Activated CD4-positive, alpha-beta T cell treated with anti-CD3 and anti-CD28 coated beads, Interleukin-2, amount 10 ng/mL, durations not matched to agents 7 days and 5 days (primary cell): ENCODE data around the gene HTR3A. TPM values are rescaled to one million over a fixed set of nuclear protein-coding genes. Genes with fewer than 3 reads are reported as not detected.

Source experiments
- CTCF ChIA-PET: fragments of 350-600 bp; sonication (Branson Sonifier 250); formaldehyde crosslinking; loops from one replicate; lab custom pipeline; 2021; ENCODE audit warnings: antibody characterized with exemption; lab: Charles Lee
- POLR2A ChIA-PET: fragments of 350-600 bp; sonication (Branson Sonifier 250); formaldehyde crosslinking; loops from one replicate; lab custom pipeline; 2021; ENCODE audit warnings: antibody characterized with exemption; lab: Charles Lee
- DNase-seq: peaks from one replicate; pipeline ENCODE4 v3.0.0-alpha.2; 2020
- H3K27ac Mint-ChIP-seq: one replicate; pipeline ENCODE4 v1.8.0; 2021; ENCODE audit warnings: mild to moderate bottlenecking, moderate library complexity, mixed read lengths
- H3K27me3 Mint-ChIP-seq: one replicate; pipeline ENCODE4 v1.8.0; 2021; ENCODE audit warnings: mixed read lengths
- H3K36me3 Mint-ChIP-seq: one replicate; pipeline ENCODE4 v1.8.0; 2021; ENCODE audit warnings: low read depth, mixed read lengths
- H3K4me1 Mint-ChIP-seq: one replicate; pipeline ENCODE4 v1.8.0; 2021; ENCODE audit warnings: mixed read lengths
- H3K4me3 Mint-ChIP-seq: one replicate; pipeline ENCODE4 v1.8.0; 2021; ENCODE audit warnings: mild to moderate bottlenecking, moderate library complexity, mixed read lengths
- H3K9me3 Mint-ChIP-seq: one replicate; pipeline ENCODE4 v1.8.0; 2021; ENCODE audit warnings: mixed read lengths
- total RNA-seq, 2 experiments: library from RNA; stranded (reverse); gene quantifications; one replicate each; pipeline ENCODE4 v1.2.3, GENCODE V29; 2021

HTR3A gene
- total RNA-seq, 2 experiments from 2014 or later, result not detected

- no peak for DNase-seq
- H3K4me3 Mint-ChIP-seq, result no peak overlapping the region
- H3K4me1 Mint-ChIP-seq, result no peaks in the 10 kb centered on the region
- CTCF ChIA-PET, result no interaction called here
- POLR2A ChIA-PET, result no interaction called here
- no peaks in the 10 kb centered on the region for H3K36me3 Mint-ChIP-seq
- no peak overlapping the region for H3K27ac Mint-ChIP-seq
- no peaks in the 10 kb centered on the region for H3K9me3 Mint-ChIP-seq
- H3K27me3 Mint-ChIP-seq, result peaks cover 4% of the 10 kb centered on the region
These were observed 11.0 kb downstream of the HTR3A start for GRCh38 chr11:113985906-113986305.

GRCh38 chr11:113986351-113987140 is 11.6 kb downstream of the HTR3A start:
- no peak for DNase-seq
- Mint-ChIP-seq H3K4me3 (no peak overlapping the region), H3K27me3 (peaks cover 4% of the 10 kb centered on the region), H3K4me1 (no peaks in the 10 kb centered on the region), H3K36me3 (no peaks in the 10 kb centered on the region), H3K27ac (no peak overlapping the region), H3K9me3 (no peaks in the 10 kb centered on the region)
- POLR2A ChIA-PET, result no interaction called here
- CTCF ChIA-PET, result no interaction called here

- Mint-ChIP-seq H3K36me3 (no peaks in the 10 kb centered on the region), H3K27me3 (peaks cover 10% of the 10 kb centered on the region)
- CTCF ChIA-PET, result interaction anchor here (0.6 kb wide), 1 partner anchor 13 kb away, joined by 3 read pairs; no protein-coding TSS in a partner anchor
These were observed 14.5 kb downstream of the HTR3A start for GRCh38 chr11:113989381-113989780.

DNA sequence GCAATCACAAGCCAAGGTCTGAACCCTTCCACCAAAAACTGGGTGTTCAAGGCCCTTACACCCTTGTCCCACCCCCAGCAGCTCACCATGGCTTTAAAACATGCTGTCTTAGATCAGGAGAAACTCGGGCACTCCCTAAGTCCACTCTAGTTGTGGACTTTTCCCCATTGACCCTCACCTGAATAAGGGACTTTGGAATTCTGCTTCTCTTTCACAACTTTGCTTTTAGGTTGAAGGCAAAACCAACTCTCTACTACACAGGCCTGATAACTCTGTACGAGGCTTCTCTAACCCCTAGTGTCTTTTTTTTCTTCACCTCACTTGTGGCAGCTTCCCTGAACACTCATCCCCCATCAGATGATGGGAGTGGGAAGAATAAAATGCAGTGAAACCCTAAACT is 15.0 kb downstream of the HTR3A start:
- no peak overlapping the region for H3K27ac Mint-ChIP-seq
- H3K4me1 Mint-ChIP-seq, result peaks cover 5% of the 10 kb centered on the region
- DNase-seq, result no peak
- no peaks in the 10 kb centered on the region for H3K36me3 Mint-ChIP-seq
- H3K27me3 Mint-ChIP-seq, result peaks cover 9% of the 10 kb centered on the region
- ChIA-PET POLR2A (no interaction called here), CTCF (interaction anchor here (0.6 kb wide), 1 partner anchor 13 kb away, joined by 3 read pairs; no protein-coding TSS in a partner anchor)
- no peak overlapping the region for H3K4me3 Mint-ChIP-seq
- H3K9me3 Mint-ChIP-seq, result no peaks in the 10 kb centered on the region

More at GRCh38 chr11:113989381-113989780, 14.5 kb downstream of the HTR3A start:
- no peak for DNase-seq
- Mint-ChIP-seq H3K4me1 (no peaks in the 10 kb centered on the region), H3K9me3 (no peaks in the 10 kb centered on the region), H3K27ac (no peak overlapping the region), H3K4me3 (no peak overlapping the region)
- POLR2A ChIA-PET, result no interaction called here

GRCh38 chr11:113991170-113991569 is 16.3 kb downstream of the HTR3A start:
- peaks cover 8% of the 10 kb centered on the region for H3K4me1 Mint-ChIP-seq
- no peak overlapping the region for H3K4me3 Mint-ChIP-seq
- no peaks in the 10 kb centered on the region for H3K9me3 Mint-ChIP-seq
- DNase-seq, result peak; percentile 37
- no peak overlapping the region for H3K27ac Mint-ChIP-seq
- H3K27me3 Mint-ChIP-seq, result peaks cover 6% of the 10 kb centered on the region
- POLR2A ChIA-PET, result no interaction called here
- H3K36me3 Mint-ChIP-seq, result no peaks in the 10 kb centered on the region
- CTCF ChIA-PET, result interaction anchor here (0.7 to 1.2 kb wide), 2 partner anchors 95 to 272 kb away, joined by 3 read pairs; no protein-coding TSS in a partner anchor

DNA sequence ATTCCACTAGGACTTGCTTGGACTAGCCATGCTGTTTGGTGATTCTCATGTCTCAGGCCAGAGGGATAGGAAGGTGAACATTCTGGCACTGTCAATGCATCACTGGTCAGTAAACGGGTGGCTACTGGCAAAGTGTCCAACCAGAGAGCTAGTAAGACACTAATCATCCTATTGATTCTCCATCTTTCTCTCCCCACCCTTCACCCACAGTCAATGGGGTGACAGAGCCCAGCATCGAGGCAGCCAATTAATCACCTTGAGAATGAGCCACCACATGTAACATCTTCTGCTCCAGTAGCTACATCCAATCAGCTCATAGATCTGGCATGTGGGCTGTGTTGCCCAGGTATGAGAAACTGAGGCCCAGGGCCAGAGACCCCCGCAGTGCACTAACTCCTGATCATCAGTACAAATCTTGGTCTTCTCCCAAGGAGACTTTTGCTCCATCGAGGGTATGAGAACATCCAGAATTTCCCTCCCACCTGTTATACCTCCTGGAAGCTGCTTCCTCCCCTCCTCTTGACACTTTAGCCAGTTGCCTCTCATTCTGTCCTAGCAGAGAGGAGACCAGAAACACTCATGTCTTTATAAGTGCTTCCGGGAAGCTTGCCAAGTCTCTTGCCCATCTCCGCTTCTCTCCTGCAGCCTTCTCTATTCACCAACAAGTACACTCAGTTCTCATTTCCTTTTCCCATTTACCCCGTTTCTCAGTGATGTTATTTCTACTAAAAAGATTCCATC is 17.0 kb downstream of the HTR3A start:
- no peaks in the 10 kb centered on the region for H3K36me3 Mint-ChIP-seq
- DNase-seq, result no peak
- H3K9me3 Mint-ChIP-seq, result no peaks in the 10 kb centered on the region
- CTCF ChIA-PET, result interaction anchor here (1.2 to 3.6 kb wide), 2 partner anchors 19 to 271 kb away, joined by 3 to 10 read pairs; no protein-coding TSS in a partner anchor
- peaks cover 8% of the 10 kb centered on the region for H3K4me1 Mint-ChIP-seq
- no peak overlapping the region for H3K27ac Mint-ChIP-seq
- peaks cover 6% of the 10 kb centered on the region for H3K27me3 Mint-ChIP-seq
- POLR2A ChIA-PET, result no interaction called here
- no peak overlapping the region for H3K4me3 Mint-ChIP-seq

DNA sequence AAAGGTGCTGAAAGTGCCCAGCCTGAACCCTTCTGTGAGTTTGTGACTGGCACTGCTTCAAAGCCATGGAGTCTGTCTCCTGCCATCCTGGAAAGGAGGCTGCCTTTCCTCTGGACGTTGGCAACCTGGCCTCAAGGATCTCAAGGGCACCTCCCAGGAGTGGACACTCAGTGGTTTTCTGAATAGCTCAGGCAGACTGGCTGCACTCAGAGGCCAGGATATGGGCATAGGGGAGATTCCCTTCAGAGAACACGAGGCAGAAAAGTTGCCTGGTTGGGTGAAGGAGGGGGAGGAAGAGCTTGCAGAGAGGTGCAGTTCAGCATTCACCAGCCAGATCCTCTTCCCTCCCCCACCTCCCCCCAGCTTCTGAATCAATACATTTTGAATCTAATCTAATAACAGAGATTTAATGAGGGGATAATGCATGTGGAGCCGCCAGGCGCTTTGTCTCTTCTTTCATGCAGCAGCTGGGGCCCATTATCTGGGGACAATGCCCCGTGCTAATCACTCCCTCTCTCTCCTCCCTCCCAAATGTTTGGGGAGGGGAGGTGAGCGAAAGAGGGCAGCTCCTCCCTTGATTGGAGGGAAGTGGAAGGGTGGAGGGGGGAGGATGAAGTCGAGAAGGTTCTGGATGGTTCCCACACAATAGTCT is 17.7 kb downstream of the HTR3A start:
- DNase-seq, result no peak
- H3K9me3 Mint-ChIP-seq, result no peaks in the 10 kb centered on the region
- ChIA-PET CTCF (interaction anchor here (1.2 to 3.6 kb wide), 4 partner anchors 20 to 271 kb away, joined by 3 to 18 read pairs (median 8); no protein-coding TSS in a partner anchor), POLR2A (no interaction called here)
- no peak overlapping the region for H3K4me3 Mint-ChIP-seq
- H3K27ac Mint-ChIP-seq, result no peak overlapping the region
- H3K27me3 Mint-ChIP-seq, result peaks cover 10% of the 10 kb centered on the region
- no peaks in the 10 kb centered on the region for H3K36me3 Mint-ChIP-seq
- H3K4me1 Mint-ChIP-seq, result peaks cover 8% of the 10 kb centered on the region

DNA sequence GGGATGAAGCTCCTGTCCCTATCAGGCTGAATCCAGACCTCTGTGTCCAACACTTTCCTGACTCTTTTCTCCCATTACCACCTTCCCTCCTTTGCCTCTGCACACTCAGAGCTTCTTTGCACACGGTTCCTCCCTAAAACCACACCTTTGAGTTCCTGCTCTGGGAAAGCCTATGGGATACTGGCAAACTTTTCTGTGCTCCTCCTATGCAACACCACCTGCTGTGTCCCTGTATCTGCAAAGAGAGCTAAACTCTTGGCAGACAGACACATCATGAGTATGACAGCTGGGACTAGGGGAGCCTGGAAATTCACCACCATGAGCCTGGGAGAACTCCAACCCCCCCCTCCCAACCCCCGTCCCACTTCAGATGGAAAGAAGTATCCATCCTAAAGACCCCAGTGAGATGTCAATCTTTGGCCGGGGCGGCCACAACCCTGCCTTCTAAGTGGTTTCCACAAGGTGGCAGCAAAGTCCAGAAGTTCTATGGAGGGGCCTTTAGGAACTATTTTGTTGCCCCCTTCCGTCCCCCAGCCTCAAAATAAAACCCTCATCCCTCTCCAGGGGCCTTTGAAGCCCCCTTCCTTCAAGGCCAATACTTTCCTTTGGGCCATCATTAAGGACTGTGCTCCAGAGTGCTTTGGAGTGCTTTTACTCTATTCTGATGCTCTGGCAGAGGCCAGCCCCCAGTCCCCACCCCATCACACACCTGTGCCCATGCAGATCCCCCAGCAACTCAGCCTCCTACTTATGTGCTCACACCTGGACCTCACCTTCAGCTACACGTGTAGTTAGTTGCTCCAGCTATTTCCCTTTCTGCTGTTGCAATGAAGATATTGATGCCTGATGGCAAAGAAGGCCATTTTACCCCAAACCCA is 19.4 kb downstream of the HTR3A start:
- H3K9me3 Mint-ChIP-seq, result no peaks in the 10 kb centered on the region
- H3K27ac Mint-ChIP-seq, result no peak overlapping the region
- peak; percentile 47 for DNase-seq
- H3K4me3 Mint-ChIP-seq, result no peak overlapping the region
- ChIA-PET POLR2A (no interaction called here), CTCF (interaction anchor here (0.5 to 3.6 kb wide), 4 partner anchors 14 to 268 kb away, joined by 3 to 18 read pairs (median 8); no protein-coding TSS in a partner anchor)
- peaks cover 10% of the 10 kb centered on the region for H3K27me3 Mint-ChIP-seq
- no peaks in the 10 kb centered on the region for H3K36me3 Mint-ChIP-seq
- H3K4me1 Mint-ChIP-seq, result peaks cover 8% of the 10 kb centered on the region

DNA sequence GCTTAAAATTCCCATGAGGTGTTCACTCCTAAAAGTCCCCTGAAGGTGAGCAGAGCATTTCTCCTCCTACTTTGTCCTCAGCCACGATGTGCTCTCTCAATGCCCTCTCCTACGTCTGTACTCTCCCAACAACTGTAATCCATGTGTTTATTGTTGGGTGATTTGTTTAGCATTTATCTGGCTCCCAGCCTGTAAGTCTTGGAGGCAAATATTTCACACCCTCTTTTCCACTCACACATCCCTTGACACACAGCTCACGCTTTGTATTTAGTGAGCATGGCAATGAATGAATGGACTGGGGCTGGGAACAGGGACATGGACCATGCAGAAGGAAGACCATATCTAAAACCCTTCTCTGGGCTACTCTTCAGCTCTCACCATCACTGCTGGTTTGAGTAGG is 22.6 kb downstream of the HTR3A start:
- no peak for DNase-seq
- H3K36me3 Mint-ChIP-seq, result no peaks in the 10 kb centered on the region
- POLR2A ChIA-PET, result no interaction called here

GRCh38 chr11:113998574-113998973 is 23.7 kb downstream of the HTR3A start:
- H3K36me3 Mint-ChIP-seq, result no peaks in the 10 kb centered on the region

More for the DNA sequence above, 22.6 kb downstream of the HTR3A start:
- Mint-ChIP-seq H3K9me3 (no peaks in the 10 kb centered on the region), H3K4me1 (peaks cover 8% of the 10 kb centered on the region), H3K4me3 (no peak overlapping the region), H3K27me3 (peaks cover 7% of the 10 kb centered on the region), H3K27ac (no peak overlapping the region)
- CTCF ChIA-PET, result interaction anchor here (1.4 kb wide), 1 partner anchor 18 kb away, joined by 3 read pairs; no protein-coding TSS in a partner anchor

GRCh38 chr11:114000526-114000925 is 25.6 kb downstream of the HTR3A start:
- H3K4me1 Mint-ChIP-seq, result peaks cover under 1% of the 10 kb centered on the region
- no peaks in the 10 kb centered on the region for H3K9me3 Mint-ChIP-seq
- CTCF ChIA-PET, result no interaction called here
- POLR2A ChIA-PET, result no interaction called here
- no peaks in the 10 kb centered on the region for H3K36me3 Mint-ChIP-seq
- no peak overlapping the region for H3K4me3 Mint-ChIP-seq
- H3K27me3 Mint-ChIP-seq, result peaks cover 8% of the 10 kb centered on the region
- H3K27ac Mint-ChIP-seq, result no peak overlapping the region
- no peak for DNase-seq

More at GRCh38 chr11:113998574-113998973, 23.7 kb downstream of the HTR3A start:
- Mint-ChIP-seq H3K27me3 (peaks cover 9% of the 10 kb centered on the region), H3K27ac (no peak overlapping the region), H3K4me3 (no peak overlapping the region), H3K4me1 (peaks cover 8% of the 10 kb centered on the region), H3K9me3 (no peaks in the 10 kb centered on the region)
- CTCF ChIA-PET, result no interaction called here
- no peak for DNase-seq
- POLR2A ChIA-PET, result no interaction called here

DNA sequence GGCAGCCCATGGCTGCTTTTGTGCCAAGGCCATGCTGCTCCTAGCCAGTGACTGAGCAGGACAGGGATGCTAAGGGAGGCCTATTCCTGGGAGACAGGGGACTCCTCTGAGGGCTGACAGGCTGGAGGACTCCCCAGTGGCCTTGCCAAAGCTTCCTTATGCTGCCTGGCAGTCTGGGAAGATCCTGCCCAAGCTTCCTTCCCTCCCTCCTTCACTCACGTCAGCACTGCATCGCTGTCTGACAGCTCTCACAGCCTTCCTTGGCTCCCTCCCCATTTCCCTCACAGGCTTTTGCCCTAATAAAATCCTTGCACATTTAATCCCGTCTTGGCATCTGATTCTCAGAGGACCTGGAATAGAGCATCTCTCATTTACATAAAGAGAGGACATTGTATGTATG is 26.5 kb downstream of the HTR3A start:
- ChIA-PET POLR2A (no interaction called here), CTCF (interaction anchor here (0.9 to 1.9 kb wide), 2 partner anchors 11 to 261 kb away, joined by 3 to 4 read pairs; no protein-coding TSS in a partner anchor)
- Mint-ChIP-seq H3K9me3 (no peaks in the 10 kb centered on the region), H3K4me1 (no peaks in the 10 kb centered on the region), H3K36me3 (no peaks in the 10 kb centered on the region), H3K4me3 (no peak overlapping the region), H3K27ac (no peak overlapping the region), H3K27me3 (peaks cover 8% of the 10 kb centered on the region)
- no peak for DNase-seq
